GM12875 (cell line): Measurements from ENCODE around the gene TRABD2B.
"Not testable (repeated sequence)": the region's sequence is repeated elsewhere in the genome, so short reads cannot be mapped to it uniquely, and the experiment has no call there.

Experiments
- H3K4me3 ChIP-seq: one replicate; pipeline ENCODE4 v1.5.1; 2011; ENCODE audit warnings: low read depth, low read length, control low read depth
- TF ChIP-seq, protein P1 (sequence below): IDR thresholded peaks from 2 replicates; pipeline ENCODE4 v1.5.1; 2011; ENCODE audit warnings: low read depth, mild to moderate bottlenecking, control low read depth, inconsistent platforms, low read length, moderate library complexity, borderline replicate concordance; ENCODE audit not compliant: insufficient read depth

The TRABD2B gene

DNA sequence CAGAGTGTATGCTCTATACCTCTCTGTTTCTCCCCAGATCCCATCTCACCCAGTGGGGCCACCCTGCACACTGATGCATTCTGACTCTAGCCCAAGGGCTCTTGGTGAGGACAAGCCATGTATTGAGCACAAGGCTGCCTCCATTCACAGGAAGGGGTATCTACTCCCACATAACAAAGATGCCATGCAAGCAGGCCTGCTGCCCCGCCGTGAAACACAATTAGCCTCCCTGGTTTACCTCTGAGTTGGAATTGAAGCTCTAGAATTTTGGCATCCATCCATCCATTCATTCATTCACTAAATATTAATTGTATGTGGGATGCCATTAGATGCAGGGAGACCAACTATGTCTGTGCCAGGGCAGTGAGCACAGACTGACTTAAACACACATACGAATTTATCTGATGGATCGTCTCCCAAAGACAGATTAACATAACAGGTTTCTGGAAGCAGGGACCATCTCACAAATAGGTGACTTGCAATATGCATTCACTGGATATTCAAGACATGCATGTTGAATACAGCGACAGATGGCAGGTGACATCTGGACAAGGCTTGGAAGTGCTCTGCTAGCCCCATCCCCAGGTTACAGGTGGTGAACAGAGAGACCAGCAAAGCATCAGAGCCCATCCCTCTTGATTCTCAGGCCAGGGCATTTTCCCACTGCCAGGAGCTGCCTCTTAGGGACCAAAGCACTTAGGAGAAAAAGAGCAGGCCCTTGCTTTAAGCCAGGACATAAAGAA lies 34.3 kb downstream of the TRABD2B start:
- TF ChIP-seq, protein P1, sequence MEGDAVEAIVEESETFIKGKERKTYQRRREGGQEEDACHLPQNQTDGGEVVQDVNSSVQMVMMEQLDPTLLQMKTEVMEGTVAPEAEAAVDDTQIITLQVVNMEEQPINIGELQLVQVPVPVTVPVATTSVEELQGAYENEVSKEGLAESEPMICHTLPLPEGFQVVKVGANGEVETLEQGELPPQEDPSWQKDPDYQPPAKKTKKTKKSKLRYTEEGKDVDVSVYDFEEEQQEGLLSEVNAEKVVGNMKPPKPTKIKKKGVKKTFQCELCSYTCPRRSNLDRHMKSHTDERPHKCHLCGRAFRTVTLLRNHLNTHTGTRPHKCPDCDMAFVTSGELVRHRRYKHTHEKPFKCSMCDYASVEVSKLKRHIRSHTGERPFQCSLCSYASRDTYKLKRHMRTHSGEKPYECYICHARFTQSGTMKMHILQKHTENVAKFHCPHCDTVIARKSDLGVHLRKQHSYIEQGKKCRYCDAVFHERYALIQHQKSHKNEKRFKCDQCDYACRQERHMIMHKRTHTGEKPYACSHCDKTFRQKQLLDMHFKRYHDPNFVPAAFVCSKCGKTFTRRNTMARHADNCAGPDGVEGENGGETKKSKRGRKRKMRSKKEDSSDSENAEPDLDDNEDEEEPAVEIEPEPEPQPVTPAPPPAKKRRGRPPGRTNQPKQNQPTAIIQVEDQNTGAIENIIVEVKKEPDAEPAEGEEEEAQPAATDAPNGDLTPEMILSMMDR = no peak
- H3K4me3 ChIP-seq = no peak overlapping the region

DNA sequence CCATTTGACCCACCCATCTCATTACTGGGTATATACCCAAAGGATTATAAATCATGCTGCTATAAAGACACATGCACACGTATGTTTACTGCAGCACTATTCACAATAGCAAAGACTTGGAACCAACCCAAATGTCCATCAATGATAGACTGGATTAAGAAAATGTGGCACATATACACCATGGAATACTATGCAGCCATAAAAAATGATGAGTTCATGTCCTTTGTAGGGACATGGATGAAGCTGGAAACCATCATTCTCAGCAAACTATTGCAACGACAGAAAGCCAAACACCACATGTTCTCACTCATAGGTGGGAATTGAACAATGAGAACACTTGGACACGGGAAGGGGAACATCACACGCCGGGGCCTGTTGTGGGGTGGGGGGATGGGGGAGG lies 35.4 kb downstream of the TRABD2B start:
- H3K4me3 ChIP-seq = not testable (repeated sequence)

DNA sequence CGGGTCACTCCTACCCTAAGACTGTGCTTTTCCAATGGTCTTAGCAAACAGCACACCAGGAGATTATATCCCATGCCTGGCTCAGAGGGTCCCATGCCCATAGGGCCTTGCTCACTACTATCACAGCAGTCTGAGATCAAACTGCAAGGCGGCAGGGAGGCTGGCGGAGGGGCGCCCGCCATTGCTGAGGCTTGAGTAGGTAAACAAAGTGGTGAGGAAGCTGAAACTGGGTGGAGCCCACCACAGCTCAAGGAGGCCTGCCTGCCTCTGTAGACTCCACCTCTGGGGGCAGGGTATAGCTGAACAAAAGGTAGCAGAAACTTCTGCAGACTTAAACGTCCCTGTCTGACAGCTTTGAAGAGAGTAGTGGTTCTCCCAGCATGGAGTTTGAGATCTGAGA lies 40.7 kb downstream of the TRABD2B start:
- not testable (repeated sequence) for H3K4me3 ChIP-seq

DNA sequence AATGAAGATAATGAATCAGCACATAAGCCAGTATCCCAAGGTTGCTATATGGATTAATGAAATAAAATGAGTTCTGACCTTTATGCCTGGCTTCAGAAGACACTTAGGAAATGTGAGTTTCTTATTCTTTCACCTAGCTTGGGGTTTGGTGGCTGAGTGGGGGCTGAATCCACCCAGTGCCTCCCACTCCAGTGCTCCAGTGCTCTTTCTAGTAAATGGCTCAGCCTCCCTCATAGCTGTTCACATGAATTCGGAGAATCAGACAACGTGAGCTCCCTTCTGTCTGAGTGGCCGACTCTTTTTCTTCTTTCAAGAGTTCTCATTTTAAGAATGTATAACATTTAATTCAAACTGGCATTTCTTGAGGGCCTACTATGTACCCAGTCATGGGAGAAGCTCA lies 43.5 kb downstream of the TRABD2B start:
- TF ChIP-seq, protein P1 = no peak
- H3K4me3 ChIP-seq = no peak overlapping the region

DNA sequence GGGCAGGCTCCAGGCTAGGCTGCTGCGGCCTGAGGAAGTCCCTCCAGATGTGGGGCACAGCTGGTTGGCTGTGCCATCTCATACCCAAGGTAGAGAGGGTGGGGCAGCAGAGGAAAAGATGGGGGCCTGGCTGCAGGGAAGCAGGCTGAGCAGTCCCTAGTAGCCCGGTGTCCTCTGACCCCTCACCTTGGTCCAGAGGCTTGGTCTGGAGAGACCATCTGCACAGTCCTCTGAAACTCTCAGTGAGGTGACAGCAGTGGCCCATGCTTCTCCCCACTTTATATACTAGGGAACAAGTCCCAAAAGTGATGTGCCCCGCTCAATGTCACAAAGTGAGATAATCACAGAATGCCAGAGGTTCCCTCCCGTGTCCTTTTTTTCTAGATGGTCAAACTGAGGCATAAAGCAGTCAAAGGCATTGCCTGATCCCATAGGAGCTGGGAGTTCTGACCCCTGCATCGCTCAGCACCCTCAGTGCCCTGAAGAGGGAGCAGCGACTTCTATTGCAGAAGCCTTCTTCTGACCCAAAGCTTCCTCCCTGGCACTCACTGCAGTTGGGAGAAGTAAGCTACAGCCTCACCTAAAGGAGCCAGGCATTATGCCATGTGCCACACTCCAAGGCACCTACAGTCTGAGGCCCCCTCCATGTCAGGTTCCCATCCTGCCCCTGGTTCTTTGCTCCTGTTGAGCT lies 45.5 kb downstream of the TRABD2B start:
- H3K4me3 ChIP-seq = no peak overlapping the region
- TF ChIP-seq, protein P1 = no peak

DNA sequence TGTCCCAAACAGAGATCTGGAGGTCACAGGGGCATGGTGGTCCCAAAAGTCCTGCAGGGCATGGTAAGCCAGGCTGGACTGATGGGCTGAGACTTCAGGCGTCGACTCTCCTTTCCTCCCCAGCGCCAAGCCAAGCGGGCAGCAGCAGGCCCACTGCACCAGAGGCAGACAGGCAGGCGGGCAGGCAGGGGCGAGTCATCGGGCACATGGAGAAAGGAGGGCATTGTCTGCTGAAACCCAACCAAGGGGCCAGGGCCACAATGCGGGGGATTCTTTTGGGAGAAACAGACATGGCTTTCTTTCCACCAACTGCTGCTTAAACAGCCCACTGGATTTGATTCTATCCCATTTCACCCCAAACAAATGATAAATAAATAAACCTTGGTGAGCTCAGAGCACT lies 46.2 kb downstream of the TRABD2B start:
- no peak overlapping the region for H3K4me3 ChIP-seq
- TF ChIP-seq, protein P1 = no peak

DNA sequence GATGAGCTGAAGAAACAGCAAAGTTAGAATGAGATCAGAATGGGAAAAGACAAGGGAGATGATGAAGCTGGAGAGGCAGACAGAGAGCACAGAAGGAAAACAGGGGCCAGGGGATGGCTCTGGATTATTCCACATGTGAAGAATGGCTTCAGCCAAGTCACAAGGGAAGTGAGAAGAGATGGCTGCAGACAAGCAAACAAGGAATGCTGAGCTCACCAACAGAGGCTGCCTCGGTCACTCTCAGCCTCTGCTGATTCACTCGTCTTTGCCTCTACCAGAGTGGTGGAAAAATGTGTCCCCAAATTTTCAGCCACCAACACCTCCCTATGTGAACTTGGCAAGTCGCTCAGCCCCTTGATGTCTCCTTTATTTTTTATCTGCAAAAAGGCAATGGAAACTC lies 46.7 kb downstream of the TRABD2B start:
- no peak overlapping the region for H3K4me3 ChIP-seq
- TF ChIP-seq, protein P1 = no peak

DNA sequence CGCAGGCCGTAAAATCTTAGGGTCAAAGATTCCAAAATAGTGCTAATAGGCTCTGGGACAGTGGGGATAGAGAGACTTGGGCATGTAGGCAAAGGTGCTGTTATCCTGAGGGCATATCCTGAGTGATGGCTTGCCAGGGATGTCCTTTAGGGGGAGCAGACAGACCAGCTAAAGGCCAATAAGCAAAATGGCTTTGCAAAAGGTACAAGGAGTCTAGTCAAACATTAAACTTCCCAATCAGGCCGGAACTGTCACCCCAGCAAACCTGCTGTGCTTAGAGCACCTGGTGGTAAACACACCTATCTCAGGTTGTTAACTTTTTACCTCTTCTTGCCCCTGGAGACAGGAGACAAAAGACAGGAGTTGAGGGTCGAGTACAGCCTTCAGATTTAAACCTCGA lies 49.1 kb downstream of the TRABD2B start:
- TF ChIP-seq, protein P1 = no peak

More for the DNA sequence above, 49.1 kb downstream of the TRABD2B start:
- H3K4me3 ChIP-seq = no peak overlapping the region
